ENCODE measurements around the gene FAM222B.

DNA sequence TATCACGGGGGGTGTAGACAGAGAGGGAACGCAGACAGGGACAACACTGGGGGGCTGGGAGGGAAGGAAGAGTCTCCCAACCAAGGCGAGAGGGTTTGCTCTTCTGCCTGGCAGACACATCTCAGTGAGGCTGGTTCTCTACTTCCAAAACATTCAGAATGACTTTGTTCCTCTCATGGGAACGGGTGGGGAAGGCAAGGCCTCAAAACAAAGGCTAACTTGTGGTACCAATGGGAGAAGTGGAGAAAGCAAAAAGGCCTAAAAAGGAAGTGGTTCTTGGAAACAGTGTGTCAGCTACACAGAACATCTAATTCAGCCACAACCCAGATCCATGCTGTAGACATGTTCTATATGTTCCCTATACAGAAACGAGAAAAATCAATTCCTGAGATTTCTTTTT, 47.4 kb upstream of the FAM222B start:
- TF ChIP-seq, protein P1, sequence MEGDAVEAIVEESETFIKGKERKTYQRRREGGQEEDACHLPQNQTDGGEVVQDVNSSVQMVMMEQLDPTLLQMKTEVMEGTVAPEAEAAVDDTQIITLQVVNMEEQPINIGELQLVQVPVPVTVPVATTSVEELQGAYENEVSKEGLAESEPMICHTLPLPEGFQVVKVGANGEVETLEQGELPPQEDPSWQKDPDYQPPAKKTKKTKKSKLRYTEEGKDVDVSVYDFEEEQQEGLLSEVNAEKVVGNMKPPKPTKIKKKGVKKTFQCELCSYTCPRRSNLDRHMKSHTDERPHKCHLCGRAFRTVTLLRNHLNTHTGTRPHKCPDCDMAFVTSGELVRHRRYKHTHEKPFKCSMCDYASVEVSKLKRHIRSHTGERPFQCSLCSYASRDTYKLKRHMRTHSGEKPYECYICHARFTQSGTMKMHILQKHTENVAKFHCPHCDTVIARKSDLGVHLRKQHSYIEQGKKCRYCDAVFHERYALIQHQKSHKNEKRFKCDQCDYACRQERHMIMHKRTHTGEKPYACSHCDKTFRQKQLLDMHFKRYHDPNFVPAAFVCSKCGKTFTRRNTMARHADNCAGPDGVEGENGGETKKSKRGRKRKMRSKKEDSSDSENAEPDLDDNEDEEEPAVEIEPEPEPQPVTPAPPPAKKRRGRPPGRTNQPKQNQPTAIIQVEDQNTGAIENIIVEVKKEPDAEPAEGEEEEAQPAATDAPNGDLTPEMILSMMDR (IDR thresholded peaks at IDR 0.05; ENCODE audit: low read depth, low read length, missing input control): no peak
- TF ChIP-seq SP1 (IDR thresholded peaks at IDR 0.05) (no peak), HNF4A (conservative IDR thresholded peaks at IDR 0.05) (no peak), GABPA (IDR thresholded peaks at IDR 0.05 in 1 of 2, conservative IDR thresholded peaks at IDR 0.05 in 1 of 2) (no peak), JUND (IDR thresholded peaks at IDR 0.05) (no peak)
- TF ChIP-seq, protein P2, sequence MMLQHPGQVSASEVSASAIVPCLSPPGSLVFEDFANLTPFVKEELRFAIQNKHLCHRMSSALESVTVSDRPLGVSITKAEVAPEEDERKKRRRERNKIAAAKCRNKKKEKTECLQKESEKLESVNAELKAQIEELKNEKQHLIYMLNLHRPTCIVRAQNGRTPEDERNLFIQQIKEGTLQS (IDR thresholded peaks at IDR 0.05): no peak
- TF ChIP-seq, protein P3, sequence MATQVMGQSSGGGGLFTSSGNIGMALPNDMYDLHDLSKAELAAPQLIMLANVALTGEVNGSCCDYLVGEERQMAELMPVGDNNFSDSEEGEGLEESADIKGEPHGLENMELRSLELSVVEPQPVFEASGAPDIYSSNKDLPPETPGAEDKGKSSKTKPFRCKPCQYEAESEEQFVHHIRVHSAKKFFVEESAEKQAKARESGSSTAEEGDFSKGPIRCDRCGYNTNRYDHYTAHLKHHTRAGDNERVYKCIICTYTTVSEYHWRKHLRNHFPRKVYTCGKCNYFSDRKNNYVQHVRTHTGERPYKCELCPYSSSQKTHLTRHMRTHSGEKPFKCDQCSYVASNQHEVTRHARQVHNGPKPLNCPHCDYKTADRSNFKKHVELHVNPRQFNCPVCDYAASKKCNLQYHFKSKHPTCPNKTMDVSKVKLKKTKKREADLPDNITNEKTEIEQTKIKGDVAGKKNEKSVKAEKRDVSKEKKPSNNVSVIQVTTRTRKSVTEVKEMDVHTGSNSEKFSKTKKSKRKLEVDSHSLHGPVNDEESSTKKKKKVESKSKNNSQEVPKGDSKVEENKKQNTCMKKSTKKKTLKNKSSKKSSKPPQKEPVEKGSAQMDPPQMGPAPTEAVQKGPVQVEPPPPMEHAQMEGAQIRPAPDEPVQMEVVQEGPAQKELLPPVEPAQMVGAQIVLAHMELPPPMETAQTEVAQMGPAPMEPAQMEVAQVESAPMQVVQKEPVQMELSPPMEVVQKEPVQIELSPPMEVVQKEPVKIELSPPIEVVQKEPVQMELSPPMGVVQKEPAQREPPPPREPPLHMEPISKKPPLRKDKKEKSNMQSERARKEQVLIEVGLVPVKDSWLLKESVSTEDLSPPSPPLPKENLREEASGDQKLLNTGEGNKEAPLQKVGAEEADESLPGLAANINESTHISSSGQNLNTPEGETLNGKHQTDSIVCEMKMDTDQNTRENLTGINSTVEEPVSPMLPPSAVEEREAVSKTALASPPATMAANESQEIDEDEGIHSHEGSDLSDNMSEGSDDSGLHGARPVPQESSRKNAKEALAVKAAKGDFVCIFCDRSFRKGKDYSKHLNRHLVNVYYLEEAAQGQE (IDR thresholded peaks at IDR 0.05): no peak

All from liver (tissue), 3 donors.